ENCODE data around the gene SP5.

DNA sequence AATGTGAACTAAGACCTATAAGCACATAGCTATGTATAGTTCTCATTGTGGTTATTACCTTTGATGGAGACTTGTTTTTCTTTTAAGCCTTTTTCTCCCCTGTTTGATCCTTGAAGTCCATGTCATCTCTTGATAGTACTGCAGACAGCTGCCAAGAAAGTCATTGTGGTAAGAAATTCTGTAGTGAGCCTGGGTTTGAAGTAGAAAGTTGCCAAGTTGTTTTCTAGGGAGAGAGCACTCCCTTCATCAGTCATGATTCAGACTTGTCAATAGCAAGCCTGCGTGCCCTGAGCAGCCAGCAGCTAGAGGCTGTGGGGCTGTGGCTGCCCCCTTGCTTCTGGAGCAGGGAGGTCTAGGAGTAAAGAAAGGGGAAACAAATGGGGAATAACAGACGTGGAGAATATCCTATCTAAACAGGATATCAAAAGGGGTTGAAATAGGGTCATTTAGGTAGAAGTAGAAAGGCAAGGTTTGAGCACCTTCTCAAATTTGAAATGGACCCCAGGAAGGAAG, 8.4 kb downstream of the SP5 start:
- TF ChIP-seq, protein P1, sequence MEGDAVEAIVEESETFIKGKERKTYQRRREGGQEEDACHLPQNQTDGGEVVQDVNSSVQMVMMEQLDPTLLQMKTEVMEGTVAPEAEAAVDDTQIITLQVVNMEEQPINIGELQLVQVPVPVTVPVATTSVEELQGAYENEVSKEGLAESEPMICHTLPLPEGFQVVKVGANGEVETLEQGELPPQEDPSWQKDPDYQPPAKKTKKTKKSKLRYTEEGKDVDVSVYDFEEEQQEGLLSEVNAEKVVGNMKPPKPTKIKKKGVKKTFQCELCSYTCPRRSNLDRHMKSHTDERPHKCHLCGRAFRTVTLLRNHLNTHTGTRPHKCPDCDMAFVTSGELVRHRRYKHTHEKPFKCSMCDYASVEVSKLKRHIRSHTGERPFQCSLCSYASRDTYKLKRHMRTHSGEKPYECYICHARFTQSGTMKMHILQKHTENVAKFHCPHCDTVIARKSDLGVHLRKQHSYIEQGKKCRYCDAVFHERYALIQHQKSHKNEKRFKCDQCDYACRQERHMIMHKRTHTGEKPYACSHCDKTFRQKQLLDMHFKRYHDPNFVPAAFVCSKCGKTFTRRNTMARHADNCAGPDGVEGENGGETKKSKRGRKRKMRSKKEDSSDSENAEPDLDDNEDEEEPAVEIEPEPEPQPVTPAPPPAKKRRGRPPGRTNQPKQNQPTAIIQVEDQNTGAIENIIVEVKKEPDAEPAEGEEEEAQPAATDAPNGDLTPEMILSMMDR (IDR thresholded peaks at IDR 0.05) = no peak
- TF ChIP-seq EP300 (IDR thresholded peaks at IDR 0.05) = no peak
- no peak for TF ChIP-seq POLR2A (IDR thresholded peaks at IDR 0.05; ENCODE audit: low read depth)
- no peak for TF ChIP-seq POLR2AphosphoS5 (IDR thresholded peaks at IDR 0.05)

All from esophagus muscularis mucosa (tissue), 4 donors.